GM18505 (cell line): ENCODE measurements around the gene PNPT1.
A peak's percentile ranks its signal among the peaks of the same experiment; 100 is the strongest.

ENCODE experiments used
- ATAC-seq: cut with Tn5 transposase; IDR thresholded peaks from one replicate; pipeline ENCODE4 v1.9.1; 2021; ENCODE audit not compliant: unreplicated experiment
- POLR2A ChIP-seq: IDR thresholded peaks from 4 replicates; pipeline ENCODE4 v1.6.1; 2011; ENCODE audit warnings: borderline replicate concordance; ENCODE audit not compliant: insufficient read depth, insufficient read length; ENCODE audit errors: extremely low read depth

The PNPT1 gene

GRCh38 chr2:55620123-55620779 is 73.4 kb downstream of the PNPT1 start:
- no peak for ATAC-seq
- no peak for TF ChIP-seq POLR2A

- TF ChIP-seq POLR2A: peak; percentile 29
- ATAC-seq: peak; percentile 29
Measured at GRCh38 chr2:55618275-55619055, 75.2 kb downstream of the PNPT1 start.

- no peak for TF ChIP-seq POLR2A
- ATAC-seq: no peak
Measured at GRCh38 chr2:55618025-55618274, 75.7 kb downstream of the PNPT1 start.

GRCh38 chr2:55617175-55618024 is 76.2 kb downstream of the PNPT1 start, which contains the start of gene PPP4R3B:
PPP4R3B (minus strand) TSS chr2:55617622; CDS start chr2:55617285, 337 bp downstream.
- ATAC-seq: peak; percentile 82
- TF ChIP-seq POLR2A: peak; percentile 85

GRCh38 chr2:55616551-55617174 is 77.0 kb downstream of the PNPT1 start:
- no peak for TF ChIP-seq POLR2A
- peak; percentile 14 for ATAC-seq

- TF ChIP-seq POLR2A: no peak
- ATAC-seq: no peak
Measured at GRCh38 chr2:55611997-55612396, 81.6 kb downstream of the PNPT1 start.

GRCh38 chr2:55610954-55611743 is 82.5 kb downstream of the PNPT1 start:
- TF ChIP-seq POLR2A: no peak
- ATAC-seq: no peak

GRCh38 chr2:55609938-55610578 is 83.6 kb downstream of the PNPT1 start:
- no peak for ATAC-seq

GRCh38 chr2:55609193-55609794 is 84.3 kb downstream of the PNPT1 start:
- ATAC-seq: no peak
- TF ChIP-seq POLR2A: no peak

More at GRCh38 chr2:55609938-55610578, 83.6 kb downstream of the PNPT1 start:
- no peak for TF ChIP-seq POLR2A

- no peak for ATAC-seq
Measured at GRCh38 chr2:55607717-55608116, 85.9 kb downstream of the PNPT1 start.

GRCh38 chr2:55604027-55604565 is 89.5 kb downstream of the PNPT1 start:
- no peak for ATAC-seq
- no peak for TF ChIP-seq POLR2A

More at GRCh38 chr2:55607717-55608116, 85.9 kb downstream of the PNPT1 start:
- TF ChIP-seq POLR2A: no peak
